NCI-H2227 (cell line): ENCODE data around the gene CST4.
"Not testable (repeated sequence)": the region's sequence is repeated elsewhere in the genome, so short reads cannot be mapped to it uniquely, and the experiment has no call there.

Experiments
- DNase-seq: peaks from one replicate; lab custom pipeline; 2025; ENCODE audit not compliant: unreplicated experiment; lab: John Stamatoyannopoulos, UW

CST4 gene

DNA sequence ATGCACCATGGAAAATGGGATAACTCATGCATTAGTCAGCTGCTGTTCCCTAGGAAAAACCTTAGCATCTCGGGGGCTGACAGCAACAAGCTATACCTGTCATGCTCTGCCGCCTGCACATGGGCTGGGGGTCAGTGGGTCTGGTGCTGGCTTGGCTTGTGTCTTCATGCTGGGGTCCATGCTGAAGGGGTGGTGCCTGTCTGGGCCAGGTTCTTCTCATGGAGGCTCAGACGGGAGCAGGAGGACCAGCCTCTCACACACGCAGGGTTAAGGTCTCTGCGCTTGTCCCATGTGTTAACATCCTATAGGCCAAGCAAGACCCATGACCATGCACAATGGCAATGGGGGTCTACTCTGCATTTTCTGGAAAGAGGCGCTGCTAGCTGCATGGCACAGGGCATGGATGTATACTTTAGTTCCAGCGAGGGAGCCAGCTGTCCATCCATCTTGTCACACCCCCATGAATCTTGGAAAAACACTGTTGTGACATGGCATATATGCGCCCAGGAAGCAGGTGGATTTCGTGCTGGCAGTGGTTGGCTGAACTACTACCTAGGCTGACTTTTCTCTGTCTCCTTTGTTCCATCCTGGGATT, 26.5 kb downstream of the CST4 start:
- no peak for DNase-seq

DNA sequence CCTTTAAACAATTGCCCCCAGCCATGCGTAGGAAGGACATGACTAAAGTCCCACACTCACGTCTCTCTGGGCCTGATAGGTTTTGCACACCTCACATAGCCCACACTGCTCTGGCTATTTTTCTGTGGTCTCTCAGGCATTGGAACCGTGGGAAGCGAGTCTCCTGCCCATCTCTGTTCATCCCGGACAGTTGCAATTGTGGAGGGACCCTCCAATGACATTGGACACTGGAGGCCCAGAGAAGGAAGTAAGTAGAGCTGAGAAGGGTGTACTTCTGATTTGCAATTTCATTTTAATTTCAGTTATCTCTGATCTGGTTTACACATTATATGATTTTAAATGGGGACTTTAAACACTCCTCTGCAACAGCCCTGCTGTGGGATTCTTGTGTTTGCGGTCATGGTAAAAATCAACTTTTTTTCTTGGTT, 27.8 kb downstream of the CST4 start:
- DNase-seq = no peak

- no peak for DNase-seq
Observed at GRCh38 chr20:23659989-23660837, 28.6 kb downstream of the CST4 start.

DNA sequence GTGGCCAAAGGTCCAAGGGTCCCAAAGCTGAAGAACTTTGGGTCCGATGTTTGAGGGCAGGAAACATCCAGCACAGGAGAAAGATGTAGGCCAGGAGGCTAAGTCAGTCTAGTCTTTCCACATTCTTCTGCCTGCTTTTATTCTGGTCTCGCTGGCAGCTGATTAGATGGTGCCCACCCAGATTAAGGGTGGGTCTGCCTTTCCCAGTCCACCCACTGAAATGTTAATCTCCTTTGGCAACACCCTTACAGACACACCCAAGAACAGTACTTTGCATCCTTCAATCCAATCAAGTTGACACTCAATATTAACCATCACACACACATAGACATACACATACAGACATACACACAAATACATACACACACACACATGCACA, 29.2 kb downstream of the CST4 start:
- not testable (repeated sequence) for DNase-seq

- no peak for DNase-seq
Observed at GRCh38 chr20:23658989-23659609, 29.7 kb downstream of the CST4 start.

DNA sequence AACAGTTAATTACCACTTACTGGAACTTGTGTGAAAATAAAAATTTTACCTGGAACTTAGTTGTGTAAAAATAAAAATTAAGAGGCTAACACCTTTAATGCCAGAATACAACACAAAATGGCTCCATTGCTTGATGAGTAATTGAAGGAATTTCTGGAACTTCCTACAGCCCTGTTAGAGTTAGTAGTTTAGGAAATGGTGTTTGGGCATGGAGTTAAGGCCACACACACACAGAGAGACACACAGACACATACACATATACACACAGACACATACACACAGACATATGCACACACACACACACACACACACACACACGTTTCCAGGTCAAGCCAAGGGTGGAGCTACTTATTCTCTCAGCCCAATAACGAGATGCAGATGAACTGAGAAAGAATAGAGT, 30.5 kb downstream of the CST4 start:
- no peak for DNase-seq

DNA sequence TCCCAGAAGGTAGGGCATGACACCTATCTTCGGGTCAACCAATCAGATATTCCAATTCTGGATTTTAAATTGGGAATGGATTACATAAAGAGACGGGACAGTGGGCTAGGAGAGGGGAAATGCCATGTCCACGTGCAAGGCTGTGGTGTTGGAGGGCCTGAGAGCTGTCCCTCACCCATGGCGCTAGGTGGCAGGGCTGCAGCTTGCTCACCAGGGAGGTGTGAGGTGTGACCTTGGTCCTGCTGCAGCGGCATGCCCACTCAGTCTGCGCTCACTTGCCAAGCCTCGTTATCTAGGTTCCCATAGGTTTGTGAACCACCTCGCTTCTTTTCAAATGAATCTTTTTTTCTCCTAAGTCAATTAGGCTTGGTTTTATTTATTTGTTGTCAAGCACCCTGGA, 31.6 kb downstream of the CST4 start:
- no peak for DNase-seq

- DNase-seq = no peak
Observed at GRCh38 chr20:23656372-23656771, 32.5 kb downstream of the CST4 start.

GRCh38 chr20:23655491-23656211, 33.2 kb downstream of the CST4 start:
- DNase-seq = no peak

DNA sequence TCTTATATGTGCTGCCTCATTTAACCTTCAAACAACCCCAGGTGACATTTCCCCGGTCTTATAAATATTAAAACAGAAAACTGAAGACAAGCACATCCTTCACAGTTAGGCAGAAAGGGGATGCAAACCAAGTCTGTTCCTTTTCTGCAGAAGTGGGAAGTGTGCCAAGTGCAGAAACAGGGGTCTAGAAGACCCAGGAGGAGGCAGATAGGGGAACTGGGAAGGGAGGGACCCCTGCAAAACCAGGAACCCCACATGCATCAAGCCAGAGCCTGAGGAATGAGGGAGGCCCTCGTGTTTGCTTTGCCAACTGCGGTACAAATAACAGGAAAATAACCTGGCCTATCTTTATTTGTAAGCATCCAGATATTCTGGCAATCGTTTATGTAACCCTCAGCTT, 34.1 kb downstream of the CST4 start:
- no peak for DNase-seq

GRCh38 chr20:23654000-23654399, 34.8 kb downstream of the CST4 start:
- DNase-seq = no peak

DNA sequence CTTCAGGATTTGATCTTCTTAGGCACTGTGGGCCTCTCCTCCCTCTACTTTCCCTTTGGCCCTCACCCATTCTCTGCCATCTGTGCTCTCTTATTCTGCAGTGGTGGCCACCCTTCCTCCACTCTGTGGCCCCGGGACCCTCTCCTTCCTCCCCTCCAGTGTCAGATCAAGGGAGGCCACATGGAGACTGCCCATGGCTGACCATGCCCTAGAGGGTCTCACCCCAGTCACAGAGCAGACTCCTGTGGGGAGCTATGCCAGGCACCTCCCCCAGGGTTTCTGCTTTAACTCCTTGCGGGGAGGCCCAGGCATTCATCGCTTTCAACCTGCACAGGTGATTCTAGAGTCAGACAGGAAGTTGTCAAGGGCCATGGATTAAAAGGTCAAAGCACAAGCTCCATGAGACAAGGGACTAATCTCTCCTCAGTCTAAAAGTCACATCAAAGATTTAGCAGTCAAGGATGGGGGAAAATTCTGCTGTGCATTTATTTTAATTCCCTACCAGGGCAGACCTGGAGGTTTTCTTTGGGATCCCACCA, 35.4 kb downstream of the CST4 start:
- DNase-seq = no peak

DNA sequence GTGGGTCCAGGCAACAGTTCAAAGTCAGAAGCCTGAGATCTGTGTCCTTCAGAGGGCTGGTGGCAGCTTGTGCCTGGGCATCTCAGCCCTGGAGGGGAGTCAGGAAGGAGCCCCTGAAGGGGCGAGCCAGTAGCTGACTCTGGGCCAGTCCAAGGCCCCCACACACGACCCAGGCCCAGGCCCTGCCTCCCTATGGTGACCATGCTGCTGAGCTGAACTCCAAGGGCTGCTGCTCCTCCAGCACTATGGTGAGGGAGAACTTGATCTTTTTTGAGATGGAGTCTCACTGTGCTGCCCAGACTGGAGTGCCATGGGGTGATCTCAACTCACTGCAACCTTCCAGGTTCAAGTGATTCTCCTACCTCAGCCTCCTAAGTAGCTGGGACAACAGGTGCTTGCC, 35.9 kb downstream of the CST4 start:
- DNase-seq = no peak

- DNase-seq = no peak
Observed at GRCh38 chr20:23652371-23652770, 36.5 kb downstream of the CST4 start.

DNA sequence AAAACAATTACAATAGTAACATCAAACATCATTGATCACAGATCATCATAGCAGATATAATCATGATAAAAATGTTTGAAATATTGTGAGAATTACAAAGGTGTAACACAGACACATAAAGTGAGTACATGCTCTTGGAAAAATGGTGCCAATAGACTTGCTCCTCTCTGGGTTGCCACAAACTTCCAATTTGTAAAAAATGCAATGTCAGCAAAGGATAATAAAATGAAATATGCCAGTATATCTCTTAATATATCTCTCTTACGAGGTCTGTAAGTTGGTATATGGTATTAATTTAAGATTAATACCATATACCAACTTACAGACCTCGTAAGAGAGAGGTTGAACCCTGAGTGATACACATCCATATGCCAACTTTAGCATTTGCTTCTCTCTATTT, 37.7 kb downstream of the CST4 start:
- DNase-seq = no peak

GRCh38 chr20:23649830-23650417, 38.9 kb downstream of the CST4 start:
- no peak for DNase-seq

DNA sequence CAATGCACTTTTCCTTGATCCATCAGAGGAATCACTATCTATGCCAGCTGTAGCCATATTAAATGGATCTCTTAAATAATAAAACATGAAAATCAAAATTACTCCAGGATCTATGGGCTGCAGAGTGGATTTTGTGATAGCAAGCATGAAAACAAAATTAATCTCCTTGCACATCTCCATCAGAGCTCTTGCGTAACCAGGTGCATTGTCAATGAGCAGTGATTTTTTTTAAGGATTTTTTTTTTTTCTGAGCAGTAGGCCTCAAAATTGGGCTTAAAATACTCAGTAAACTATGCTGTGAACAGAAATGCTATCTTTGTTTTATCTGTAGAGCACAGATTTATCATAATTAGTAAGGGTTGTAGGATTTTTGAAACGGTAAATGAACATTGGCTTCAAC, 39.6 kb downstream of the CST4 start:
- no peak for DNase-seq

- DNase-seq = no peak
Observed at GRCh38 chr20:23647346-23647745, 41.5 kb downstream of the CST4 start.

DNA sequence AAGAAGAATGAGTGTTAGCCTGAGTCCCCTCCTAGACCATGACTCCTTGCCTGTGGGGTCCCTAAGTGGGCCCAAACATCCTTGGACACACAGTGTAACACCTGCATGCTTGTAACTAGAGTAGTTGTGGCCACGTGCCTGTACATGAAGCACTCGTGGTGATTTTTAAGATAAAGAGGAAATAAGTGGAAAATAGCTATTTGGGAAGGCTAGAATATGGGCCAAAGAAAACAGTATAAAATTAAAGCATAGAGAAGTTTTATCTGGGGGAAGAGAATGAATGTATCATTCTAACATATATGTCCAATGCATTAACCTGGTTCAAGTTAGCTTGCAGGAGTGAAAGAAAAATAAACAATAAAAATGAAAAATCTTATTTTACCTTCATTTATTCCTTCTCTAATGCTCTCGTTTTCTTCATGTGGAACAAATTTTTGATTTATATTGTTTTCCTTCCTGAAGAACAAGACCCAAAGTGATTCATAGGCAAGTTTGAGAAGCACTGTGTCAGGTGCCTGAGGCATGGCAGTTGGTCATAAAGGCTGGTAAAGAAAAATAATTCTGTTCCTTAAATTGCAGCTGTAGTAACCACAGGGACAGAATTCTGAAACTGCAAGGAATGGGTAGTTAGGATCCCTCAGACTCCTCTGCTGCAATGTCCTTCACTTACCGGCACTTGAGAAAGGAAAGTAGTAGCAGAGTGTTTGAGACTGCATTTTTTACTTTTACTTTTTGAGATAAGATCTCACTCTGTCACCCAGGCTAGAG, 42.5 kb downstream of the CST4 start:
- DNase-seq = no peak

- no peak for DNase-seq
Observed at GRCh38 chr20:23645575-23645974, 43.3 kb downstream of the CST4 start.
